Ishikawa (cell line): ENCODE measurements around the gene GRIA4.

ENCODE experiments used
- CEBPB ChIP-seq: IDR thresholded peaks from 2 replicates; pipeline ENCODE4 v1.6.1; 2012
- EGR1 ChIP-seq: IDR thresholded peaks from 2 replicates; pipeline ENCODE4 v1.6.1; 2012
- EP300 ChIP-seq: IDR thresholded peaks from 2 replicates; pipeline ENCODE4 v1.6.1; 2012; ENCODE audit warnings: borderline replicate concordance
- MAX ChIP-seq: IDR thresholded peaks from 2 replicates; pipeline ENCODE4 v1.6.1; 2012
- NFIC ChIP-seq: IDR thresholded peaks from 2 replicates; pipeline ENCODE4 v1.6.1; 2012
- RAD21 ChIP-seq: IDR thresholded peaks from 2 replicates; pipeline ENCODE4 v1.6.1; 2012; ENCODE audit warnings: low read depth
- REST ChIP-seq: IDR thresholded peaks from 2 replicates; pipeline ENCODE4 v1.6.1; 2012; ENCODE audit warnings: low read depth, mild to moderate bottlenecking
- TAF1 ChIP-seq: IDR thresholded peaks from 2 replicates; pipeline ENCODE4 v1.6.1; 2012; ENCODE audit warnings: low read depth, mild to moderate bottlenecking
- TCF12 ChIP-seq: IDR thresholded peaks from 2 replicates; pipeline ENCODE4 v1.6.1; 2012; ENCODE audit warnings: low read depth
- YY1 ChIP-seq: IDR thresholded peaks from 2 replicates; pipeline ENCODE4 v1.6.1; 2012; ENCODE audit warnings: low read depth

- TF ChIP-seq CEBPB (no peak), NFIC (no peak), REST (no peak), MAX (no peak), EGR1 (no peak), RAD21 (no peak), TCF12 (no peak), EP300 (no peak), TAF1 (no peak), YY1 (no peak)
Observed at GRCh38 chr11:105589346-105589745, 20.5 kb upstream of the GRIA4 start.
